ENCODE data around the gene ATG16L2.
"Not testable (repeated sequence)": the region's sequence is repeated elsewhere in the genome, so short reads cannot be mapped to it uniquely, and the experiment has no call there.

The ATG16L2 gene

GRCh38 chr11:72802822-72803221 is 11.4 kb upstream of the ATG16L2 start:
- DNase-seq (ENCODE audit: low read depth), result no peak

GRCh38 chr11:72805216-72805615 is 9.0 kb upstream of the ATG16L2 start:
- DNase-seq (ENCODE audit: low read depth), result no peak

- not testable (repeated sequence) for DNase-seq (ENCODE audit: low read depth)
These were observed 7.8 kb upstream of the ATG16L2 start for GRCh38 chr11:72806378-72806777.

DNA sequence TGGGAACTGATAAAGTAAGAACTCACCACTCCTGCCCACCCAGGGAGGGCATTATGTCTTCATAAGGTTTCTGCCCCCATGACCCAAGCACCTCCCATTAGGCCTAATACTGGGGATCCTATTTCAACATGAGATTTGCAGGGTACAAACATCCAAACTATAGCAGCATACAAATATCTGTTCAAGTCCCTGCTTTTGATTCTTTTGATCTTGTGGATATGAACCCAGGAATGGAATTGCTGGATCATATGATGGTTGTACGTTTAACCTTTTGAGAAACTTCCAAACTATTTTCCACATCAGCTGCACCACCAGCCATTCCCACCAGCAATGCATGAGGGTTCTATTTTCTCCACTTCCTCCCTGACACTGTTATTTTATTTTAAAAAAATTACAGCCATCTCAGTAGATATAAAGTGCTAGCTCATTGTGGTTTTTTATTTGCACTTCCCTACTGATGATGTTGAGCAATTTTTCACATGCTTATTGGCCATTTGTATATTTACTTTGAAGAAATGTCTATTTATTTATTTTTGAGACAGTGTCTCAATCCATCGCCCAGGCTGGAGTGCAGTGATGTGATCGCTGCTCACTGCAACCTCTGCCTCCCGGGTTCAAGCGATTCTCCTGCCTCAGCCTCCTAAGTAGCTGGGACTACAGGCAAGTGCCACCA is 7.1 kb upstream of the ATG16L2 start:
- DNase-seq (ENCODE audit: low read depth), result no peak

DNA sequence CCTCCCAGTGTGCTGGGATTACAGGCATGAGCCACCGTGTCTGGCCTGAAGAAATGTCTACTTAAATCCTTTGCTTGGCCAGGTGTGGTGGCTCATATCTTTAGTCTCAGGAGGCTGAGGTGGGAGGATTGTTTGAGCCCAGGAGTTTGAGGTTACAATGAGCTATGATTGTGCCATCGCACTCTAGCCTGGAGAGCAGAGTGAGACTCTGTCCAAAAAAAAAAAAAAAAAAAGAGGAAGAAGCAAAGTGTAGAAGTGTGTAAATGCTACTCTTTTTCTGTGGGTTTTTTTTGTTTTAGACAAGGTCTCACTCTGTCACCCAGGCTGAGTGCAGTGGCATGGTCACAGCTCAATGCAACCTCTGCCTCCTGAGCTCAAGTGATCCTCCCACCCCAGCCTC is 6.4 kb upstream of the ATG16L2 start:
- no peak for DNase-seq (ENCODE audit: low read depth)

GRCh38 chr11:72808331-72808798 is 5.8 kb upstream of the ATG16L2 start:
- no peak for DNase-seq (ENCODE audit: low read depth)

DNA sequence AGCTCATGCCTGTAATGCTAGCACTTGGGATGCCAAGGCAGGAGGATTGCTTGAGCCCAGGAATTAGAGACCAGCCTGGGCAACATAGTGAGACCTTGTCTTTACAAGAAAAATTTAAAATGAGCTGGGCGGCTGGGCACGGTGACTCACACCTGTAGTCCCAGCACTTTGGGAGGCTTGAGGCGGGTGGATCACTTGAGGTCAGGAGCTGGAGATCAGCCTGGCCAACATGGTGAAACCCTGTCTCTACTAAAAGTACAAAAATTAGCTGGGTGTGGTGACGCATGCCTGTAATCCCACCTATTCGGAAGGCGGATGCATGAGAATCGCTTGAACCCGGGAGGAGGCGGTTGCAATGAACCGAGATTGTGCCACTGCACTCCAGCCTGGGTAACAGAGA is 2.5 kb upstream of the ATG16L2 start:
- DNase-seq (ENCODE audit: low read depth), result not testable (repeated sequence)

DNA sequence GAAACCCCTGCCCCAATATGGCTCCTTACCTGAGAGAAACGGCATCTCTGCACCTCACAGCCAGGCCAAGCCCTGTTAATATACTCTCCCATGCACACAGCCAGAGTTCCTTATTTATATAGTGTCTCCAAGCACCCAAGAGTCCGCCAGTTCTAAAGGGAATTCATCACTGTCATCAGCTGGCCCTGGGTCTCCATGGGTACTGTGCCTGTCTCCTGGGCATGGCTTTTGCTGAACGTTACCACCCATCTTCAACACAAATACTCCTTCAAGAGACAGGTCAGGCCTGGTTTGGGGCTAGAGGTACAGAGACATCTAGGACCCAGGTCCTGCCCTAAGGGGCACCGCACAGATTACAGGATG is 1.6 kb upstream of the ATG16L2 start:
- no peak for DNase-seq (ENCODE audit: low read depth)

GRCh38 chr11:72812967-72813739 is 1.1 kb upstream of the ATG16L2 start:
- peak; percentile 57 for DNase-seq (ENCODE audit: low read depth)

GRCh38 chr11:72813740-72814285 is 398 bp upstream of the ATG16L2 start:
- DNase-seq (ENCODE audit: low read depth), result peak; percentile 76

GRCh38 chr11:72815110-72815618 is 953 bp downstream of the ATG16L2 start:
- no peak for DNase-seq (ENCODE audit: low read depth)

DNA sequence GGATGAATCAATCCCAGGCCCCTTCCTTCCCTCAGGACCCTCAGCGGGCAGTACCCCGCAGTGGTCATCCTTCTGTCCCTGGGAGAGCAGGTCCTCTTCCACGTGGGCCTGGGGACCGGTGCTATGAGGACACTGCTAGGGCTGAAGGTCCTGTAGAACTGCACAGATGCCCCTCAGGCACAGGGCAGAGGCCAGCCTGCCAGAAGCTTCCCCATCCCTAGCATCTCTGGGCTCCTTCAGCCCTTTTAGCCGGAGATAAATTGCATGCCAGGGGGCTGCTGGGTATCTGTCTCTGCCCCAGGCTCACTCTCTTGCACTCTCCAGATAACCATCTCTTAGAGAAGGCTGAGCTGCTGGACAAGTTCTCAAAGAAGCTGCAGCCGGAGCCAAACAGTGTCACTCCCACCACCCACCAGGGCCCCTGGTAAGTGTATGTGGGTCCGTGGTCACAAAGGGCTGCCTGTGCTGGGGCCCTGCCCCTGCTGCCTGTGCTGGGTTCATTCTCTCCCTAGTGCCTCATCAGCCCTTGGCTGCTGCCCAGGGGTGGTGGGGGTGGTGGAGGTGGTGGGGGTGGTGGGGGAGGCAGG is 2.3 kb downstream of the ATG16L2 start:
- no peak for DNase-seq (ENCODE audit: low read depth)

DNA sequence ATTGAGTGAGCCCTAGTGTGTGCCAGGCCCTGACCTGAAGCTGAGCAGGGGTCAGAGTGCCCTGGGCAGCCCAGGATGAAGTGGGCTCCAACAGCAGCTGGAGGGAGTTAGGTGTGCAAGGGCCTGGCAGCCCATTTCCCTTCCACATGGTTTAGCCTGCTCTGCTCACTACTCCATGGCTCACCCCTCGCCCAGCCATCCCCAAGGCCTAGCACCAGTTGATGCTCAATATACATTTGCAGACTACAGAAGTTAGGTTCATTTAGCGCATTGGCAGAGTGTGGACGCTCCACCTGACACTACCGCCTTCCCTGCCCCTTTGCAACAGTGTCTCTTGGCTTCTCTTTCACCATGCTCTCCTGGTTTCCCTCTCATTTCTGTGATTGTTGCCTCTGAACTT is 3.8 kb downstream of the ATG16L2 start:
- no peak for DNase-seq (ENCODE audit: low read depth)

- DNase-seq (ENCODE audit: low read depth), result no peak
These were observed 4.8 kb downstream of the ATG16L2 start for GRCh38 chr11:72818971-72819370.

- DNase-seq (ENCODE audit: low read depth), result no peak
These were observed 6.4 kb downstream of the ATG16L2 start for GRCh38 chr11:72820439-72821139.

DNA sequence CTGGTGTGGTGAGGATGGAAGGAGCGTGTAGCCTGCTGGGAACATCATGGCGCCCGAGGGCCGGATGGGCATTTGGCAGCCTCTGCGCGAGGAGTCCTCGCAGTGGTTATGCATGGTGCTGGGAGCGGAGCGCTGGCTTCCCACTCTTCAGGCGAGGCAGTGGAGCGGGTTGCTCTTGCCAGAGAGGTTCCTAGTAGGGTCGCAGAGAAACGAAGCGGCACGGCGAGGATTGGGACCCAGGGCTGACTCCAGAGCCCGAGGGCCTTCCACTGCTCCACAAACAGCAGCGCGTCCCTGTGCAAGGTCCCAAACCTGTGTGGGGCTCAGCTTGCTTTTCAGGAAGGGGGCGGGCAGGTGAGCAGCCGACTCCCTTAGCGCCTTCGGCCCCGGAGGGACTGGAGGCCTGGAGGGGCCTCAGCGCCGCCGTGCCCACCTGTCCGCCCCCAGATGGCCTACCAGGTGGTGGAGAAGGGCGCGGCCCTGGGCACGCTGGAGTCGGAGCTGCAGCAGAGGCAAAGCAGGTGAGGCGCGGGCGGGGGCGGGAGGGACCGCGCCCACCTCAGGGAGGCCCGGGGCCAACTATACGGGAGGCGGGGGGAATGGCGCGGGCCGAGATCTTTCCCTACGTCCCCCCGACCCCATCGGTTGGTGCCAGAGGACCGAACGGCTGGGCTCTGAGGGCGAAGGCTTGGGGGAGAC is 7.2 kb downstream of the ATG16L2 start:
- no peak for DNase-seq (ENCODE audit: low read depth)

GRCh38 chr11:72821920-72822799 is 7.9 kb downstream of the ATG16L2 start:
- peak; percentile 90 for DNase-seq (ENCODE audit: low read depth)

GRCh38 chr11:72823105-72823804 is 9.0 kb downstream of the ATG16L2 start:
- no peak for DNase-seq (ENCODE audit: low read depth)

GRCh38 chr11:72824020-72824419 is 9.8 kb downstream of the ATG16L2 start:
- no peak for DNase-seq (ENCODE audit: low read depth)
